Measurements from ENCODE around the gene R3HDM2. TPM values are rescaled to one million over a fixed set of nuclear protein-coding genes. Genes with fewer than 3 reads are reported as not detected.

R3HDM2 gene
- total RNA-seq, 1 experiment from 2014 or later: 45.4 TPM

- no peak for TF ChIP-seq ZBTB33 (IDR thresholded peaks at IDR 0.05; ENCODE audit: extremely low read depth, insufficient replicate concordance, low read length)
- no peak for TF ChIP-seq CTCF (IDR thresholded peaks at IDR 0.05 in 2 of 3, conservative IDR thresholded peaks at IDR 0.05 in 1 of 3; ENCODE audit: borderline replicate concordance in 1 of 3, insufficient read depth in 1 of 3, low read depth in 2 of 3, low read length in 2 of 3)
- TF ChIP-seq ELF1 (IDR thresholded peaks at IDR 0.05; ENCODE audit: borderline replicate concordance, low read depth): no peak
- no peak for TF ChIP-seq EZH2phosphoT487 (IDR thresholded peaks at IDR 0.05; ENCODE audit: borderline replicate concordance)
Observed at GRCh38 chr12:57268264-57268663, 162.6 kb downstream of the R3HDM2 start (continued).

GRCh38 chr12:57266681-57267080 is 164.2 kb downstream of the R3HDM2 start:
- DNase-seq (ENCODE audit: low read depth, low spot score): no peak
- Histone ChIP-seq H3K27ac (ENCODE audit: low read depth, low read length) (no peak overlapping the region), H3K9me3 (ENCODE audit: control insufficient read depth in 1 of 2, insufficient read depth in 1 of 2, low read depth in 1 of 2, low read length in 2 of 2) (no peaks in the 10 kb centered on the region), H3K79me2 (ENCODE audit: insufficient read depth, low read length) (no peaks in the 10 kb centered on the region), H3K9ac (ENCODE audit: low read length) (no peak overlapping the region), H2AFZ (ENCODE audit: low read depth, low read length, poor library complexity, severe bottlenecking) (no peak overlapping the region), H3K4me3 (replicated peaks in 1 of 2; ENCODE audit: low read depth in 1 of 2, low read length in 2 of 2) (no peak overlapping the region), H3K36me3 (ENCODE audit: control insufficient read depth in 1 of 2, insufficient read depth in 2 of 2, low read length in 2 of 2) (peaks cover 8 to 10% of the 10 kb centered on the region in 2 experiments; a peak in 1 of 4 replicates), H3K4me1 (ENCODE audit: control insufficient read depth in 1 of 2, insufficient read depth in 2 of 2, low read length in 2 of 2) (peaks cover 3 to 4% of the 10 kb centered on the region in 2 experiments; a peak in 1 of 4 replicates), H3K27me3 (ENCODE audit: insufficient read depth, low read length) (no peaks in the 10 kb centered on the region), H4K20me1 (ENCODE audit: insufficient read depth) (no peaks in the 10 kb centered on the region), H3K4me2 (ENCODE audit: low read length) (no peak overlapping the region), H3K9me2 (ENCODE audit: insufficient read depth) (no peaks in the 10 kb centered on the region)
- TF ChIP-seq POLR2A (IDR thresholded peaks at IDR 0.05; ENCODE audit: borderline replicate concordance, extremely low read depth, insufficient read depth, insufficient read length): no peak
- TF ChIP-seq JUND (IDR thresholded peaks at IDR 0.05): no peak
- no peak for TF ChIP-seq POLR2AphosphoS5 (IDR thresholded peaks at IDR 0.05; ENCODE audit: low read depth, low read length)
- TF ChIP-seq FOSL1 (IDR thresholded peaks at IDR 0.05; ENCODE audit: low read depth): no peak
- TF ChIP-seq EZH2 (IDR thresholded peaks at IDR 0.05): no peak
- TF ChIP-seq TCF7L2 (IDR thresholded peaks at IDR 0.05; ENCODE audit: borderline replicate concordance, extremely low read depth, insufficient read depth, insufficient read length): no peak
- TF ChIP-seq SRF (IDR thresholded peaks at IDR 0.05; ENCODE audit: low read depth): no peak
- TF ChIP-seq ELF1 (IDR thresholded peaks at IDR 0.05; ENCODE audit: borderline replicate concordance, low read depth): no peak
- TF ChIP-seq SIN3A (IDR thresholded peaks at IDR 0.05; ENCODE audit: low read depth): no peak
- no peak for TF ChIP-seq SP1 (IDR thresholded peaks at IDR 0.05; ENCODE audit: low read depth)
- CTCF ChIA-PET: interaction anchor here (1.1 to 1.9 kb wide), 3 partner anchors 10 to 186 kb away, joined by 3 to 6 read pairs (median 3); no protein-coding TSS in a partner anchor
- intact Hi-C loops (cut with micrococcal nuclease): no loop called here
- BruUV-seq (replicated peaks): no TSS peak
- RAD21 ChIA-PET (ENCODE audit: low non-redundant PET in 1 of 2, low total read pairs in 2 of 2, uncharacterized antibody in 2 of 2, unreplicated experiment in 2 of 2): no interaction called here
- POLR2A ChIA-PET: no interaction called here
- ATAC-seq: no peak

All from HCT116 (cell line).